GM03348 (cell line): ENCODE results near the gene STAC.
A peak's percentile ranks its signal among the peaks of the same experiment; 100 is the strongest.

ENCODE experiments used
- DNase-seq: peaks from one replicate; pipeline ENCODE4 v3.0.0; 2012; ENCODE audit warnings: low spot score

The STAC gene, protein sequence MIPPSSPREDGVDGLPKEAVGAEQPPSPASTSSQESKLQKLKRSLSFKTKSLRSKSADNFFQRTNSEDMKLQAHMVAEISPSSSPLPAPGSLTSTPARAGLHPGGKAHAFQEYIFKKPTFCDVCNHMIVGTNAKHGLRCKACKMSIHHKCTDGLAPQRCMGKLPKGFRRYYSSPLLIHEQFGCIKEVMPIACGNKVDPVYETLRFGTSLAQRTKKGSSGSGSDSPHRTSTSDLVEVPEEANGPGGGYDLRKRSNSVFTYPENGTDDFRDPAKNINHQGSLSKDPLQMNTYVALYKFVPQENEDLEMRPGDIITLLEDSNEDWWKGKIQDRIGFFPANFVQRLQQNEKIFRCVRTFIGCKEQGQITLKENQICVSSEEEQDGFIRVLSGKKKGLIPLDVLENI

DNA sequence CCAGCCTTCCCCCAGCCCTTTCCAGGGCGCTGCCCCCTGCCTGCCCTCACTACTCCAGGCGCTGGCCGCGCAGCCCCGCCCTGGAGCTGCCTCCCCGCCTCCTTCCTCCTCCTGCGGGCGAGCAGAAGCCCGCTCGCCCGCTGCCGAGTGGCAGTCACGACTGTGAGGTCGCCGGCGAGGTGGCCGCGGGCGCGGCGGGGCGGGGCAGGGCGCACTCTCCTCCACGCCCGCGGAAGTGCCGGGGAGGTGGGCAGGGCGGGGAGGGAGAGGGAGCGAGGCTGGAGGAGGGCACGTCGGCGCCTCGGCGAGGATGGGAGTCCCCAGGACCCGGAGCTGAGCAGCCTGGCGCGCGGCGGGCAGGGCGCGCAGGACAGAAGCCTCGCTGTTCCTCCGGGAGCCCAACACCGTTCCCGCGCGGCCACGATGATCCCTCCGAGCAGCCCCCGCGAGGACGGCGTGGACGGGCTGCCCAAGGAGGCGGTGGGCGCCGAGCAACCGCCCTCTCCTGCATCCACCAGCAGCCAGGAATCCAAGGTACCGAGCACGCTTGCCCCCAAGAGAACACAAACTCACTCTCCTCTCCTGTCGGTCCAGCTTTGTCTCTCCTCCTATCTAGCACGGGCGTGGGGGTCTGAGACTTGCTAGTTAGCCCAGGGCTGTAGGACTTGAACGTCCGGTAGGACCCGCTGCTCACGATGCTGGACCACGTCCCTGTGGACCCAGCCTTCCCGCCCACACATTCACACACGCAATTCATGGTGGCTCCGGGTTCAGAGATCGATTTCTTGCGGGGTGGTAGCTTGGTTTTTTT is at the start of gene STAC:
STAC (plus strand) TSS at position 284 of the 811 bp plus-strand sequence; CDS start at position 424, 140 bp downstream.
- peak; percentile 80 for DNase-seq

DNA sequence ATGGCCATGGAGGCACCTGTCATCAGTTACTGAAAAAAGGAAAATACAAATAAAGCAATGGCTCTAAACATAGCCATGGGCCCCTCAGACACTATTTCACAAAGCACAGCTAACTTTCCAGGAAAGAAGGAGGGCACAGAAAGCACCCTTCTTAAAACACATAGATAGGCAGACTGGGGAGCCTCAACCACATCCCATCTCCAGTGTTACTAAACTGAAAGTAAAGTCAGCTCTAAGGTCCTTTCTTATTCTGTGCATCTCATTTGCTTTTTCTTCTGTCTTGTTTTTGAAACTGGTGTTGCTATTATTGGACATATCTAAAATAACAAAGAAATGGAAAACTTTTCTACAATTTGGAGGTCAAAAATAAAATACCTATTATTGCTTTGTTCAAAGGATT is 48.2 kb upstream of the STAC start:
- DNase-seq, result no peak

DNA sequence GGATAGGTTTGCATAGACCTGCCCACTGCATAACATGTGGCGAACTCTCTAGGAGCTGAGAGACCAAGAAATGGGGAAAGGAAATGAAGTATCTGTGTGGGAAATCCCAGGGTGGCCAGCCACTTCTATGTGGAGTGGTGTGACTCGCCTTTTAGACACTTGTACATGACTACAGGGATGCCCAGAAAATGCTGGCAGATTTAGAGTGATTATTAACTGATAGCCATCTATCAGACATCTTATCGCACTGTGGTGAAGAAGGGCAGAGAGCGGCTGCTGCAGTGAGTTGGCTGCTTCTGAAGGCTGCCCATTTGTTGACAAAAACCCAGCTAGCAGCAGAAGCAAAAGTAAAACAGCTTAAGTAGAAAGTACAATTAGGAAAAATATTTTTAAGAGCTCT is 18.1 kb upstream of the STAC start:
- DNase-seq, result peak; percentile 24

DNA sequence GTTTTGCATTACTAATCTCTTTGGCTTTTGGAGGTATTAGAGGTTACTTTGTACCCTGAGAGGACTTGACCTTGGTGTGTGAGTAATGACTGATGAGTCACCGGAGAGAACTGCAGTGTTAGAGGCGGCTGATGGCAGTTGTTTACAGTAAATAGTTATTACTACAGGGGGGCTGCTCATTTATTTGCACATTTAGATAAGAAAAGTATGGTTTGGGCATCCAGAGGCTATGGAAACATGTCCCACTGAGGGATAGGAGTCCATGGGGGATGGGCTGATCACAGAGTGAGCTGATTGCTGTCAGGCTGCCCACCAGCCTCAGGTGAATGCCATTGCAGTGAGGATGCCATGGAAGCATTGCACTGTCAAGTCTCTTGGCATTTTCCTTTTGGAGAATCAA is 17.3 kb upstream of the STAC start:
- DNase-seq, result peak; percentile 73

DNA sequence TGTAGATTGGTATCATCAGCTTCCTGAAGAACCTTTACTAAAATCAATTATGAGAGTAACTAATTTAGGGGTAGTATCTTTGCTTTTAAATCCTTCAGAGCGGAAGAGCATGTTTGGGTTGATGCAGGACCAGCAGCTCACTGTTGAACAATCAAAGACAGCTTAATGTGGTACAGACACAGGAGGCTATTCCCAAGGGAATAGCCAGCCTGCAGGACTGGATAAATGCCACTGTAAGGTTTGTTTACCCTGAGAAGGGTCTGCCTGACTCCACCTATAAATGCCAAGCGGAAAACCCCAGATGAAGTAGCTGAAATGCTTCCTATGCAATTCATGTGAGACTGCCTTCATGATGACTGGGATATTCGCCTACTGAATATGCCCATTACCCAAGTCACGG is 16.0 kb upstream of the STAC start:
- DNase-seq, result no peak

DNA sequence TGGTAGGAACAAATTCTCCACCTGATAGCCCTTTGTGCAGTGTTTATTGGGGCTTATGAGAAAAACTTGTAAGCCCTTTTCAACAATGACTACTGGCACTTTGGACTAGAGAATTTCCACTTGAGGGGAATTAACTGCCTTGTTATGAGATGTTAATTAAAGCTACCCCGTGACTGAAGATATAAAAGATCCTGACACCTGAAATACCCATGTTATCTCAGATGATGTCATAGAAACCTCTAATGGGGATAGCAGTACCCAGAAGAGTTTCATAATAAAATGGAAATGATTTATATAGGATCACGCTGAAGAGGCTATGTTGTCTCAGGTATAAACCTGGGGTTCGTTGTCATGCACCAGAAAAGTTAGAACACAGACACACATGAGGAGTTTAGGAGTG is 14.5 kb upstream of the STAC start:
- DNase-seq, result no peak

DNA sequence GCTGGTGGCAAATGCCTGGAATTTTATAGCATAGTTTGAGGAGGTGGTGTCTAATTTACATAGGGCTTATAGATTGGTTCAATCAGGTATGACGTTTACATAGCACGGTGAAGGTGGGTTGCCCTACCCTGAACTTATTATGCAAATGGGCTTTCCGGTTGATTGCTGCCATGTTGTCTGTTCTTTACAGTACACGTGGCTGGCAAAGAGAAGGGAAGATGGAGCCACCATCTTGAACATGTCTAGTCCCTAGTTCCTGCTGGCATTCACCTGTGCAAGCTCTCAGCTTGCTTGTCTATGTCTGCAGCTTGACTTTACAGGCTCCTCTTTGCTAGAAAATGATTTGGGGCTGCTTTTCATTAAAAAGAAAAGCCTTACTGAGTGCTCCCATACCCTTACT is 14.0 kb upstream of the STAC start:
- DNase-seq, result no peak

DNA sequence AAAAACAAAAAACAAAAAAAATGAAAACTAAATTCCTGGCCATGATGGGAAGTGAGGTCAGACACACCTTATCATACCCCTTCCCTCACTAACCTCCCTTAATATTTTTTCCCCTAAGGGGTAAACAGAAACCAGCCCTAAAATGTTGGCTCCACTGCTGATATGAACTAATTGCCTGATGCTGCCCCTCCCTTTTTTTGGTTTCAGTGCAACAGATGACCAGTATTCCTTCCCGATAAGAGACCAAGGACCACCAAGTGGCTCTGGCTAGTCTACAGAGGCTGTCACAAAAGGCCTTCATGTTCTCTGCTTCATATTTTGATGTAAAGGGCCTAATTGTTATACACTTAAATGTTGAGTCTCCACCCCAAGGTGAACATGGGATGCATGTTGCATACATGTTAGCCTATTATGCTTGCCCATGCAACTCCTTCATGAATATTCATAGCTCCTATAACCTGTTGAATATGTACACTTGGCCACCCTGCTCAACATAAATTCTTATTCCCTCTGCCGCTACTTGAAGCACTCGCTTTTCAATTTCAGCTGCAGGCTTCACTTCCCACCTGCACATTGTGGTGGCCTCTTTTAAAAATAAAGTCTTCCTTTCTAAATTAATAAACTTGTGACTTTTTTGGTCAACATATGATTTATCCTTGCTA is 12.3 kb upstream of the STAC start:
- DNase-seq, result no peak

DNA sequence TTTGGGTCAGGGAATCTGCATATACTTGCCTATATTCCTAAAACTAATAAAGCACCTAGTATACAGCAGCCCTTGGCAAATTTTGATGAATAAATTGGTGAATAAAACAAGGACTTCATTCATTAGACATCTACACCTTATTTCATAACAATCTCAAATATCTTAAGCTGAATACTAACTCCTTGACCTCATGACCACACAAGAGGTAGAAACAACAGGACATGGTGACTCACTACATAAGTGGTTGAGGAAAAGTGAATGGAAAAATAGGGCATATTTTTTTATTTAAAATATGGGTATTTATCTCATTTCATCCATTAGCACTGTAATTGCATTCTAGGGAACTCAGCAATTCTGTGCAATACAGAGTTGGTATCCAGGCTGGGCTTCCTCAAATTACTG is 7.8 kb upstream of the STAC start:
- peak; percentile 20 for DNase-seq

DNA sequence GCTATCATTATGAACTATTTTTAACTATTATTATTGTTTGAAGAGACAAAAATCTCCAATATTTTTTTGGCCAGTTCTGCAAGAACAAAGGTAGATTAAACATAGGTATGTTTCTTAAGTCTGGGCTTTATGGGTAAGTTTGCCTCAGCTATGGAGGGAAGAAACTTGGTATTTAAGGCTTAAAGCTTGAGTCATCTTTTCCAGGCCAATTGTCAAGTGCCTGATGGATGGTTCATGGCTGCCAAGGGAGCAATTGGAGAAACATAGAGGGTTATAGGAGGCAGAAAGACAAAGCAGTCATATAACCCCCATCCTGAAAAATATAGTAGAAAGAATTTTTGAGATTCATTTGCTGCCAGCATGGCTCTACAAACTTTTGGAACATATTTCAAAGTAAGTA is 7.2 kb upstream of the STAC start:
- peak; percentile 54 for DNase-seq

DNA sequence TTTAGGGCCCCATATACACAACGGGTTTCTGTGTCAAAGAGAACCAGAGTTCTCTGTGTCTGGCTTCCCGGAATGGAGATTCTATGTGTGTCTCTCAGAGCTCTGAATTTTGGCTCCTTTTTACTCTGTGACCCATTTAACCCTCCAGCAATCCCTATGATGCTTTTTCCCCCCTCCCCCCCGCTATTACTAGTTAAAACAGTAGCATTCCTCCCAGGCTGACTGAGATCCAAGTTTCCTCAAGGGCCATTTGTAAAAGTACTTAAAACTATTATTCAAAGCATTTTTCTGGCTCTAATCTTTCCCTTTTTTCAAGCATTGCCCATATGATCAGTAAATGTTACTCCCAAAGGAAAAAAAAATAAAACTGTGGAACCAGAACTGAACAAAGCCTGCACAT is 6.6 kb upstream of the STAC start:
- DNase-seq, result no peak

DNA sequence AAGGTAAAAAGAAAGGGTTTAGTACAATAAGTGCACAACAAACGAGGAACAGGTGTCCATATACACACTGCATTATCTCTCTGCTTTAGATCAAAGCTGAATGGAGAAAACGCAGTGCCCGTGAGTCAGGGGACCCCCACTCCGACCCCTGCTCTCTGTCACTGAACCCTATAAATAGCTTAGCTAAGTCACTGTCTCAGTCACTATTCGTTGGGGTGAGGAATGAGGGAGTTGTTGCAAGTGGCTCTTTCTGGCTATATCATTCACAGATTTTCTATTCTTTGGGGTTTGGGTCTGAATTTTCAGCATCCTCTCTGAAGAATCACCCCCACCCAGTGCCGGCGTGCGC is 458 bp upstream of the STAC start:
- no peak for DNase-seq

DNA sequence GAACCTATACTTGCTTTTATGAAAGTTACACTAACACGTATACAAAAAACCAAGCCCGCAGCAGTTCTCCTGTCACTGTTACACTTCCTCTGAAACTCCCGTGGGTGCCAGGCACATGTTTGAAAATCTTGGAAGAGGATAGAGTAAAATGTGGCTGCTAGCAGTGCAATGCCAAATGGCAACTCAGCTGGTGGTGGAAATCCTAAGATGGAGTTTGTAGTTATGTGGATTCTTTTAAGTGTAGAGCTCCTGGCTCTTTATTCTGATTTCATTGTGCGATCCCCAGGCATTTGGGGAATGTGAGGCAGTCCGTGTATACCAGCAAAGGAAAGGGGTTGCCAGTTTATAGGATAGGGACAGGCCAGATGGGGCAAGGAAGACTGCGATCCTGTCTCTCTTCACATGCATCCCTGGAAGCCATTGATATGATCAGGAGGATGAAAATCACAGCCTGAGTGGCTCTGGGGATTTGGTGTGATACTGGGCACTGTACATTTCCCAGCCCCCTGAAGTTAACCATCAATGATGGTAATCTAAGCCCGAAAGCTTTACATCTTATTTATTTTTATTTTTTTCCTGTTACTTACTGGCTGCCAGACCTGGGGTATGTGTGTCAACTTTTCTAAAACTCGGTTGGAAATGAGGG is 1.1 kb downstream of the STAC start:
- DNase-seq, result peak; percentile 12

DNA sequence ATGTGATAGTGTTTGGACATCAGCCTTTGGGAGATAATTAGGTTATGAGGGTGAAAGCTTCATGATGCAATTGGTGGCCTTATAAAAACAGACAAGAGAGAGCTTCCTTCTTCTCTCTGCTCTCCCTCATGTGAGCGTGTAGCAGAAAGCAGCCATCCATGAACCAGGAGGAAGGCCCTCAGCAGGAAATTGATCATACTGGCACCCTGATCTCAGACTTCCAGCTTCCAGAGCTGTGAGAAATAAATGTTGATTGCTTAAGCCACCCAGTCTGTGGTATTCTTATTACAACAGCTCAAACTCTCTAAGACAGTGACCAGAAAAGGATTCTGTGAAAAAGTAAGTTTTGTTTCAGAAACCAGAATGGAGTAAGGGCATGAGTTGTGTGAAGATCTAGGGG is 13.3 kb downstream of the STAC start:
- peak; percentile 21 for DNase-seq

DNA sequence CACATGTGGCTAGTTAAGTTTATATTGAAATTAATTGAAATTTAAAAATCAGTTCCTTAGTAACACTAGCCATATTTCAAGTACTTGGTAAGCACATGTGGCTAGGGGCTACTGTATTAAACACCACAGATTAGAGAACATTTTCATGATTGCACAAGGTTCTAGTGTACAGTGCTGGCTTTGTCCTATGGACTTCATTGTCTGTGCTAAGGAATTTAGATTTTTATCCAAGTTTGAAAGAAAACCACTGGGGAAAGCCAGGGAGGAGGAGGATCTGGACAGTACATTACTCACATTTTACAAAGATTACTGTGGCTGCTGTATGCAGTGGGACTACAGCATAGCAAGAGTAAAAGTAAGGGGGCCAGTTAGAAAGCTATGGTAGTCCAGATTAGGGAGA is 13.9 kb downstream of the STAC start:
- peak; percentile 71 for DNase-seq

DNA sequence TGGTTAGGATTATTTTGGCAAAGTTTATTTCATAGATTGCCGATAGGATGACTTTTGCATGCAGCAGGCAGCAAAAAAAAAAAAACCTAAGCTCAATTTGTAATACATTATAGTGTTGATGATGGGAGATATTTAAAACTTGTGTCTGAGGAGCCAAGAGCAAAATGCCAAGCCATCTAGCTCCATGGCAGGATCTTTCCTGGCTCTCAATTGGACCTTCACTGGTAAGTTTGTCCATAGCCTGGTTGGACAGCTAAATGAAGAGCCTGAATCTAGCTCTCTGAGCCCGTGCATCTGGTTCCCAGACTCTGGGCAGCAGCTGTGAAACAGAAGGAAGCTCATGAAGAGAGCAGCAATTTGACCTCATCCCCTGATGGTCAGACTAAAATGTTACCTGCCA is 17.5 kb downstream of the STAC start:
- DNase-seq, result peak; percentile 60

DNA sequence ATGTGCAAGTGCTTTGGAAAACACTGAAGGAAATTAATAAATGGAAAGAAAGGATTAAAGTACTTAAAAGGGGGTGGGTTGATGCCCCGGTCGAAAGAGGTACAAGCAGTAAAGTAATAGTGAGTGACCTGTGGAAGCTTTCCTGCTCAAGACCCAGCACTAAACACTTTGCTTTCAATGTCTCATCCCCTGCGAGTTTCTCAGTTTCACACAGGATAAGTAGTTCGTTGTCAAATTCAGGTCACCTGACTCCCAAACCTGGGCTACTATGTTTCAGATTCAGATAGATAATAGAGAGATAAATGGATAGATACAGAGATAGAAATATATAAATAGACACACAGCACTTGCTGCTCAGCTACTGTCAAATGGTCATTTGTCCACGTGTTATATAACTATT is 19.6 kb downstream of the STAC start:
- no peak for DNase-seq

DNA sequence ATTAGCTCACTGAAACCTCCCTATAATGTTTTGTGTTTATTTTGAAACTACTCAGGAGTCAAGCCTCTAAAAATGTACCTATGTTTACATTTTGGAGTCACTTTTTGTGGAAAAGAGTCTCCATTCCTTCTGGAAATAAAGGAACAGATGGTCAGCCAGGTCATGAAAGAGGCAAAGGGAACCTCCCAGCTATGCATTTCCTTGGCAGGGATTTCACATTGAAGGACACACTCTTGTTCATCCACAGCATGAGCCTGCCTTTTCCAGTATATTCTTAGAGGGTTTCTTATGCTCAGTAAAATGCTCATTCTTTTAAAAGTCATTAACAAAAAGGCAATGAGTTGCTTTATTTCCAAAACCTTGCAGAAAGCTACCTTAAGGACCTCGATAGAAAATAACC is 20.8 kb downstream of the STAC start:
- DNase-seq, result no peak

DNA sequence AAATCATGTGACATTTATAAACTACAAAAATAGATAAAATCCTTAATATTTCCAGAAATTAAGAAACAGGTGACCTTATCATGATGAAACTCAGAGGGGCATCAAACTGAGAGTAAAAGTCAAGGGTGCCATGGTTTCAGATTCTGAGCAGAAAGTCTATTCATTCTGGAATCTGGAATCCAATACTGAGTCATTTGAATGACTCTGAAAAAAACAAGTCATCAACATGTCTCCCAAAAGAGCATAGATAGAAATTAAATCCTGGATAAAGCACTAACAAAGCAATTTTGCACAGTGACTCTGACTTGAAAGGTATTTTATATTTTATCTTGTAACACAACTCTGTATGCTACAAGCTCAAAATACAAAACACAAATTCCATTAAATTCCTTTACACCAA is 23.4 kb downstream of the STAC start:
- DNase-seq, result peak; percentile 37

DNA sequence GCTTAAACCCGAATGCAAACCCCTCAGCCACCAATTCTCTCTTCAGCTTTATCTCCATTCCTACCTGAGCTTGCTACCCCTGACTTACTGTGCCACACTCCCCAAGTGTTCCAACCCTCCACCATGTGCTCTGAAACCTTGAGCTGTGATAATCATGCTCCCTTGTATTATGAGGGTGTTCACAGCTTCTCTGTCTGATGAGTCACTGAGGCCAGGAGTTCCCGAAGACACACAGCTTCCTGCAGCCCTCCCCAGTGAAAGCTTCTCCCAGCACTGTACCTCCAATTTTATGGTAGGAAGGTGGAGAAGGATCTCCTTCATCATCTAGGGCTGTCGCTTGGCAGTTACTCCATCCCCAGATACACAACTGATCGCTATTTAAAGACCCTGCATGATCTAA is 24.9 kb downstream of the STAC start:
- no peak for DNase-seq

DNA sequence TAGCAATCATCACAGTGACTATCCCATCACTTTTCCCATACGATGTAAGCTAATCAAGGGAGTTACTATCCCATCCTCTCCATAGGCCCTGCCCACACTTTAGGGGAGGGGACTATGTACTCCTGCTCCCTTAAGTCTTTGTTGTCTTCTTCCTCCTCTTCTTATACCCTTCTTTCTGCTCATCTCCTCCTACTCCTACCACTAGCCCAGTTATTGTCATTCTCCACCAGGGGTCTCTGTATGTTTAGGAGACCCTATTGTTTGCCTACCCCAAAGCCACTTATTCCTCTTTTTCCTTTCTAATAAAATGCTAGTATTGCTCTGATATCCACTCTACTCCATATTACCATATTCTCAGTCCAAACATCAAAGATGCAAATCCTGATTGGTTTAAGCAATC is 27.8 kb downstream of the STAC start:
- no peak for DNase-seq

DNA sequence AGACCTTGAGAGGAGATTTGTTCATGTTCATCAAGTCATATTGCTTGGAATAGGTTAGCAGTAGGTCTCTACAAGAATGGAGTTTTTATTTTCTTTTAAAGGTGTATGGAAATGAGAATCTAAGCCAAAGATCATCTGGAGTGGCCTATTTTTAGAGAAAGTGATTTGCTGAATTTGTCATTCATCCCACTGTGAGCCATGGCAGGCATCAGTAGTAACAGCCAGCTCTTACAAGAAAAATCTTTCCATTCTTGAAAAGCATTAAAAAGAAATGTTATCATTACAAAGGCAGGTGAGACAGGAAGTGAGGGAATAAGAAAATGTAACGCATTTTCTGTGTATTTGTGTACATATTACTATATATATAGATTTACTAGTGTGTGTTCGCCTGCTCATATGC is 29.6 kb downstream of the STAC start:
- no peak for DNase-seq

DNA sequence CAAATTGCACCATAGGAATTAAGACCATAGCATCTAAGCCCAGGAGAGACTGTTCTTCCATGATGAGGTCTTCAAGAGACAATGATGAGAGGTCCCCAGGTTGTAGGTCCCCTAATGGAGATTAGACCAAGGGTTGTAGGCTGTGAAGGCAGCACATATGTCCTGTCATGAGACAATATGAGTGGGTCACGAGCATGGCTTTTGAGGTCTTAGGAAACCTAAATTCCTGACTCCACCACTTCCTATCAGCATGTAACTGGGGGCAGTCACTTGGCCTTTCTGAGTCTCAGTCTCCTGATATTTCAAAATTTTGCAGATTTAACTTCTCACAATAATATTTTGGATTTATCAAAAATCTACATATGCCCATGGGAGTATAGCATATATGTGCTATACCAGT is 31.3 kb downstream of the STAC start:
- DNase-seq, result no peak
